Stimulated activated CD4-positive, alpha-beta T cell treated with anti-CD3 and anti-CD28 coated beads, Interleukin-1b, Interleukin-23, amount 100 ng/mL, for 1 hour (primary cell): ENCODE results near the gene BLOC1S1.

Source experiments
- DNase-seq, 2 donors: peaks; one replicate each; pipeline ENCODE4 v3.0.0-alpha.2; 2020; ENCODE audit warnings: low read depth in 2 of 2

The BLOC1S1 gene

DNA sequence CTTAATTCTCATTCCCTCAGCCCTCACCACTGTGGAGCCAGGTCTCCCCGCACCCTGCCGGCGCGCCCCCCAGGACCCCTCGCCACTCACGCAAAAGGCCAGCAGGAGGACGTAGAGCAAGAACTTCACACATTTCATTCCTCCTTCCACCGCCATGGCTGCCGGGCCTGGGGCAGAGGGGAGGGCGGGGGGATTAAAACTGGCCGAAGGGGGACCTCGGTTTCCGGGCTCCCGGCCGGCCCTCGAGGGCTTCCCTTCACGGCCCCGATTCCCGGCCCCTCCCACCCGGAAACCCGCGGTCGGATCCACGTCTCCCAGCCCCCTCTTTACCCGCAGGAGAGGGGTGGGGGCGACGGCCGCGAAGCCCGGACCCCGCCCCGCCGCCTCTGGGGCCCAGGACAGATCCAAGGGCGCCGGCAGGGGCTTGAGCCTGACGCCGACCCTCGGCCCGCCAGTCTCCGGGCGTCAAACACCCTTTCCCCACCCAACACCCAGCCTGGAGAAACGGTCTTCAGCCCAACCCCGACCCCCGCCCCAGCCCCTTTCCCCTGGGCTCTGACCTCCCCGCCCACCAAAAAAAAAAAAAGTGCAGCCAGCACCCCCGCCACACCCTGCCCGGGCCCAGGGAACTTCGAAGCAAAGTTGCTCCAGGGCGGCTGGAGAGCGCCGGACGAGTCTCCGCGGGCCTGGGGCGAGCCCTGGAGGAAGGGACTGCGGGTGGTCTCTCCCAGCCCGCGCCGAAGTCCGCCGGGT lies 12.5 kb downstream of the BLOC1S1 start:
- no peak for DNase-seq

DNA sequence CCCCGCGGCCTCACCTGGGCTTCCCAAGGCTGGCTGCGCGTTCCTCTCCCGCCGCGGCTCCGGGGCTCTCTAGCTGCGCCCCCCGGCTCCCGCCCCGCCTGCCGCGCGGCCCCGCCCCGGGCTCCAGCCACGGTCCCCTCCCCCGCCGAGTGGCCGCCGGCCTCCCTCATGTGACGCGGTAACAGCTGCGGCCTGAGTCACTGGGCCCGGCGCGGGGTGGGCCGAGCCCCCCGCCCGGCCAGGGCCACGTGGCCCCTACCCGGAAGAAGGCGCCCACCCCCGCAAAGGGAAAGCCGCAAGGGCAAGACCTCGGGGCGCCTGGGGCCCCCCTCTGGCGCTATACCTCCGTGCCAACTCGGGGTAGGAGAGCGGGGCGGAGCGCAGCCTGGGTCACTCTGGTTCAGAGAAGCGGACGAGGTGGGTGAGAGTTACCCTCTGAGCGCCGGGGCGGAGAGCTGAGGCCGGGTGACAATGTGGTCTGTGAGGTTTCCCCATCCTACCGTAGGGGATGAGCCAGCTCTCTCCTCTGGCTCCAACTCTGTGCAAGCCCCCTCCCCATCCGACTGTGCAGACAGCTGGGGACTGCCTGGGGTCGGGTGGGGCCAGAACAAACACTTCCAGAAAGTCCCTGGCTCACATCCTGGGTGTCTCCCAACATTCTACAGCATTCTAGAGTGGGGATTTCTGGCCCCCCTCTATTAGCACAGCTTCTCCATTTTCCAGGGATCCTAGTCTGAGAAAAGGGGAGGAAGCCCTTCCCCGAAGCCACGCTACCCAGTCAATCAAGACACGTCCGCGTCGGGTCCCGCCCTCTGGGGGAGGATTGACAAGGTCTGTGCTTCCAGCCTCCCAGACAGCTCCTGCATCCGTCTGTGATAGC lies 13.3 kb downstream of the BLOC1S1 start, which contains the start of gene CD63:
CD63 (minus strand) TSS at position 71 of the 880 bp plus-strand sequence. CDS start 668 bp downstream, outside the sequence.
- peak in 1 of 2 donors; percentile 57 for DNase-seq

DNA sequence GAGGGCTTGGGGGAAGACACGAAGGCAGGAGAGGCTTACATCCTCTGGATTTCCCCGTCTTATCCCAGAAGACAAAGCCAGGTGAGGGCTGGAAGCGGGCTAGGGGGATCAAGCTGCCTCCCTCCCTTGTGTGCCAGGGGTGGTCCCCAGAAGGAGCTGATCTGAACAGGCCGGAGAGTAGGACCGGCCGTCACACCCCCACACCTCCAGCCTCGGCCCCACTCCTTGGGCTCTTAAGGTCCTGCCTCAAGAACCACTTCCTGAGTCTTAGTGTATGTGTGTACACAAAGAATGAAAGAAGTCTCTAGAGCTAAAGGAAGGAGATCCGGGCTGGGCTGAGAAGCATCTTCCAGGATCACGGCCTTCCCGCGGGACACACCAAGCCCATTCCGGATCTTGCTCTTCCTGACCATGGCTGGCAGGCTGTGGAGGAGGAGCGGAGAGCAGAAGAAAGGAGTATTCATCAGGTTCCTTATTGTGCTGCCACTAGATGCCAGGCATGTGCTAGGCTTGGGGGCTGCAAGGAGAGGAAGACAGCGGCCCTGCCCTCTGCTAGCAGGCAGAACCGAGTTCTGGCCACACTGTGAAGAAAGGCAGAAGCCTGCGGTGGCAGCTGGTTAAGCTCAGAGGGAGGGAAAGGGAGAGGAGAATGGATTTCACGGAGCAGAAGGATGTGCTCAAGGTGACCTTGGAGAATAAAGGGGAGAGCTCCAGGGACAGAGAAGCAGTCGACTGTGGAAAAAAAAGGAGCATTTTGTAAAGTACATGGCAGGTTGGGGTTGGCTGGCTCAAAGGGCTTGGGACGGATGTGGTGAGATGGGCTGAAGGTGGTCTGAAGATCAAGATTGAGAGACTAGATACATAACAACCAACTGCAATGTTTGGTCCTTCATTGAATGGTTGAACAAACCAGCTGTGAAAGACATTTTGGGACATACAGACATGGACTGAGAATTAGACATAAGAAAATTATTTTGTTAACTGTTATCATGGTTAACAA lies 14.3 kb downstream of the BLOC1S1 start:
- no peak for DNase-seq

DNA sequence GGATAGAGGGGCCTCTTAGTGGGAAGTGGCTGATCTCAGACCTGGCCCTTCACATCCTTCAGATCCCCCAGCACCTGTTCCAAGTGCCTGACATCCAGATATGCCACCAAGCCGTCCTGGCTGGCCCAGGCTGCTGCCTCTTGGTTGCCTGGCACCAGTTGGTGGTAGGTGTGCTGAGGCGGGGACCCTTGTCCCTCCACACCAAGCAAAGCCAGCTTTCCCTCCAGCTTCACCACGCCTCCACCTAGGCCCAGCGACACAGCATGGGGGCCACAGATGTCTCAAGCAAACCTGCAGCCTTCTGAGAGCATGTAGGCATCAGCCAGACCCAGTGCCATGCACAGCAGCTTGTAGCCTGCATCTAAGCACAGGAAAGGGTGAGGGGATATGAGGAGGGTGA lies 16.4 kb downstream of the BLOC1S1 start:
- DNase-seq = no peak

DNA sequence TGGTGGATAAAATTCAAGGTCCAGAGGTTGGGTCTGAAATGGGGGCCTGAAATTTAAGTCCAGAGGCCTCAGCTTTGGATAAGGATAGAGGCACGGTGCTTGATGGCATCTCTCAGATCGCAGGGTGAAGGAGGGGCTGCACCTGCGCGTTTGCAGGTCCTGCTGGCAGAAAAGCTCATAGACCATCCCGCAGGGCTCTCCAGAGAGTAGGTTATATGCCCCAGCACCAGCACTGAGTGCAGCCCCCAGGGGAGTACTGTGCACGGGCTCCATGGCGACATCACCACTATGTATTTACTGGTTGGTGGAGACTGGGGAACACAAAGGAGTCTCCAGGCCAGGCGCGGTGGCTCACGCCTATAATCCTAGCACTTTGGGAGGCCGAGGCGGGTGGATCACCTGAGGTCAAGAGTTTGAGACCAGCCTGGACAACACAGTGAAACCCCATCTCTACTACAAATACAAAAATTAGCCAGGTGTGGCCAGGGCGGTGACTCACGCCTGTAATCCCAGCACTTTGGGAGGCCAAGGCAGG lies 17.2 kb downstream of the BLOC1S1 start:
- no peak for DNase-seq

DNA sequence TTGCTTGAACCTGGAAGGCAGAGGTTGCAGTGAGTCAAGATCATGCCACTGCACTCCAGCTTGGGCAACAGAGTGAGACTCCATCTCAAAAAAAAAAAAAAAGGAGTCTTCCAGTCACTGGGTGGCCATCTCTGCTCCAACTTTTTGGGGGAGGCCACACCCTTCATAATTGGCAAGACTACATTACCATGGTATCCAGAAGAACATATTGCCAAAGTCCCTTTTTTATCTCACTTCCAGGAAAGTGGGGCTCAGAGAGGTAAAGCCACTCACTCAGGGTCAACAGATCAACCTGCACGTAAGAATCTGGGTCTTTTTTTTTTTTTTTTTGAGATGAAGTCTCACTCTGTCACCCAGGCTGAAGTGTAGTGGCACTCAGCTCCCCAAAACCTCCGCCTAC lies 18.0 kb downstream of the BLOC1S1 start:
- DNase-seq = no peak

DNA sequence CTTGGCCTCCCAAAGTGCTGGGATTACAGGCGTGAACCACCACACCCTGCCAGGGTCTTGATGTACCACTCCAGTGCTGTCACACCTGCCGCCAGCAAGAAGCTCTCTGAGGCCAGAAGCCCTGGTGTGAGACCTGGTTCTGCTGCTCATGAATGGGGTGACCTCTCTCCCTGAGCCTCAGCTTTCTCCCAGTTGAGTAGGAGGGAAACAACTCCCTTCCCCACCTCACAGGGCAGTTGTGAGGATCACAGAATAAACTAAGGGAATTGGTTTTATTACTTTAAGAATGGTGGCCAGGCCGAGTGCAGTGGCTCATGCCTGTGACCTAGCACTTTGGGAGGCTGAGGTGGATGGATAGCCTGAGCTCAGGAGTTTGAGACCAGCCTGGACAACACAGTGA lies 18.7 kb downstream of the BLOC1S1 start:
- DNase-seq = no peak

DNA sequence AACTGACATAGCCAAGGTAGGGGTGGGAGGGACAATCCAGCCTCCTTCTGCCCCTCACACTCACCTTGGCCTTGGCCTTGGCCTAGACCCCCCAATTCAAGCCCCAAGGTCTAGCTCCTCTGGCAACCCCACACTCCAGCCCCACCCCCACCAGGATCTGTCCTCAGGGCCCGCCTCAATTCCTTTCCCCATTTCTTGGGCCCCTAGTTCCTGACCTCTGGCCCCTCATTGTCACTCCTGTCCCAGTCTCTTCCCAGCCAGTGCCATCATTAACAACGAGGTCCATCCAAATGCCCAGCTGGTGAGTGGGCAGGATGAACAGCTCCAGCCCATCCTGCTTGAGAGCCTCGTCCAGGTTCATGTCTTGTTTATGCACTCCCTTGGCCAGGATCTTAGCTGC lies 20.2 kb downstream of the BLOC1S1 start:
- DNase-seq = no peak

DNA sequence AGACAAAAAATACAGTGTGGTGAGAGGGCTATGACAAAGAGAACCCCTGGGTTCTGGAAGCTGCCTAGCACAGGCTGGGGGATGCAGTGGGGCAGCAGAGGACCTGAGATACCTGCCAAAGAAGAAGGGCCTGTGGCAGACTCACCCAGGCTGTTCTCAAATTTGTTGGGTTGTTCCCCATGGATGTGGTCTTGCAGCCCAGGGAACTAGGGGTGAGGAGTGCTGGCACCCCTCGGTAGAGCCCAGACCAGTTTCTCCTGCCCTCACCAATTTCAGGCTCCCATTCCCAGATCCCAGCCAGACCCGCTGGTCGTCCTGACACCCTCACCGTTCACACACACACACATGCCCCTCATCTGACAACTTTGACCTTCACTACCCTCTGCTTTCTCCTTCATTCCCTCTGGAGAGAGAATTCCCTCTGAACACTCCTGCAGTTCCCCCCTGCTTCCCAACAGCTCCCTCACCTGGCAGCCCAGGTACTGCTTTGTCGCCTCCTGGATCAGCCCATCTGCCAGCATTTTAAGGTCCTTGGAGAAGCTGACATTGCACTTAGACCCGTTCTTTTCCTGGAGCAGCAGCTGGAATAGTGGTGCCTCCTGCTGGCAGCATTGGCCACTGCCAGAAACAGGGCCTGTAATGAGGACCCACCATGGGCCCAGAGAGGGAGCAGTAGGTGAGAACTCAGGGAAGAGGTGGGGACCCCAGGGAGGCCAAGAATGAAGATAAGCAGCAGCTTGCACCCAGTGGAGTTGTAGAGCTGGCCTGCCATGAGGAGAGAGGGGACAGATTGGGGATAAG lies 21.1 kb downstream of the BLOC1S1 start:
- DNase-seq = no peak

DNA sequence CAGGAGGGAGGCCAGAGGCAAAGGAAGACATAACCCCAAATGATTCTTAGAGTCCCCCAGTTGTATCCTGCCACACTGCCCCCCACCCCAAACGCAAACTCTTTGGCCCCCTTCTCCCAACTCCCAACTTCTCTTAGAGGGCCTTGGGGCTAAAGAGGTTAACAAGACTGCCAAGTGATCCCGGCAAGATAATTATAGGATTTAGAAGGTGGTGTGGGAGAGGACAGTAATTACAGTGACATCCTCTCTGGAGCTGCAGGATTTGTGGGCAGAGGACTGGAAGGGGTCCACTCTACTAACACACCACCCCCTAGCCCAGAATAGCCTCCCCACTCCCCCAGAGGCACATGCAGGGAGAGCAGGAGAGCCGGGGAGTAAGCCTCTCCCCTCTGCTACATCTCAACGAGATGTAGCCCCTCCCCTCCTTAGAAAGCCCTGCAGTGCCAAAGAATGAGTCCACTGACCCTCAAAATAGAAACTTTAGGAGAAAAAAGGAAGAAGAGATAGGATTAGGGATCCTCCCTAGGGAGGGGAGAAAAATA lies 21.8 kb downstream of the BLOC1S1 start:
- no peak for DNase-seq

DNA sequence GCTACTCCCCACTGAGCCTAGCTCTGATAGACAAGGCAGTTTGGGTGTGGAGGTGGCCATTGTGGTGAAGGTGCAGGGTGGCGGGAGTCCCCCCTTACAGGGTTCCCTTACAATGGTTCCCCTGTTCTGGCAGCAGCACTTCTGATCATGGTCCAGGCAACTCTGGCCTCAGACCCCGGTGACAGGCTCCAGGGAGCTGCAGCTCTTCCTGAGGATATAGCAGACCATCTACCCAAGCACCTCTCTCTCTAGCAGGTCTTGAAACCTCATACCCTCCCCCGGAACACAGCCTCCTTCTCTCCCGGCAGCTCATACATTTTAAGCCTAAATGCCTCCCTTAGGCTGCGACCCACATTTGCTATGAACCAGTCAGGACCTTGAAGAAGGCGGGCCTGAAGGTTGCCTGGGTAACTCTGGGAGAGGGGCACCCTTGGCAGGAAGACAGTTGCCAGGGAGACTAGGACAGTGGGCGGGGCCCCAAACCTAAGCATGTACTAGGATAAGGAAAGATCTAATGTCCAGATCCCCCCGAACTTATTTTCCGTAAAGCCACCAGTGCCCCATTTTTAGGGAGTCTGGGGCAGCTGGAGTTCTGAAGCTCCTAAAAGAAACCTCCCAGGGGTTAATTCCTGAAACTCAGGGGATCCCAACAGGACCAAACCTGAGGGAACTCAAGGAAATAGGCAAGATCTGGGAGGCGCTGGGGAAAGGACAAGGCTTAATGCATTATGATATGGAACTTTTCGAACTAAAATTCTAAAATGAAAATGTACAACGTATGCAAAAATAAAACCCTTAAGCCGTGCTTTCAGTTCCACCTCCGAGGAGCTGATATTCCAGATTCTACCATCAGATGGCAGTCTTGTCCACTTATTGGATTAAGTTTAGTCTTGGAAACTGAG lies 22.5 kb downstream of the BLOC1S1 start:
- peak; percentile 50 to 51 for DNase-seq

DNA sequence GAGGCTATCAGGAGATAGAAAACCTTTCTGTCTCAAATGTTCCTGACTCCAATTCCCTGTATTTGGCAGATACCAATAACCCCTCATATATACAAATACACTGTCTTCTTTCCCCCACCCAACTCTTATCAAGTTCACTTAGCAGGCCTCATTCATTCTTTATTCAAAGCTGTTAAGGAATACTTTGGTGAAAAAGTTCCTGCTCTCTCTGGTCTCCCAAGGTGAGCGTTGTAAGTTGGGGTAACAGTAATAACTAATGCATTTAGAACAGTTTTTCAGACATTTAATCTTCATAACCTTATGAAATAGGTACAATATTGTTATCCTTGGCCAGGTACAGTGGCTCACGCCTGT lies 23.2 kb downstream of the BLOC1S1 start:
- no peak for DNase-seq

DNA sequence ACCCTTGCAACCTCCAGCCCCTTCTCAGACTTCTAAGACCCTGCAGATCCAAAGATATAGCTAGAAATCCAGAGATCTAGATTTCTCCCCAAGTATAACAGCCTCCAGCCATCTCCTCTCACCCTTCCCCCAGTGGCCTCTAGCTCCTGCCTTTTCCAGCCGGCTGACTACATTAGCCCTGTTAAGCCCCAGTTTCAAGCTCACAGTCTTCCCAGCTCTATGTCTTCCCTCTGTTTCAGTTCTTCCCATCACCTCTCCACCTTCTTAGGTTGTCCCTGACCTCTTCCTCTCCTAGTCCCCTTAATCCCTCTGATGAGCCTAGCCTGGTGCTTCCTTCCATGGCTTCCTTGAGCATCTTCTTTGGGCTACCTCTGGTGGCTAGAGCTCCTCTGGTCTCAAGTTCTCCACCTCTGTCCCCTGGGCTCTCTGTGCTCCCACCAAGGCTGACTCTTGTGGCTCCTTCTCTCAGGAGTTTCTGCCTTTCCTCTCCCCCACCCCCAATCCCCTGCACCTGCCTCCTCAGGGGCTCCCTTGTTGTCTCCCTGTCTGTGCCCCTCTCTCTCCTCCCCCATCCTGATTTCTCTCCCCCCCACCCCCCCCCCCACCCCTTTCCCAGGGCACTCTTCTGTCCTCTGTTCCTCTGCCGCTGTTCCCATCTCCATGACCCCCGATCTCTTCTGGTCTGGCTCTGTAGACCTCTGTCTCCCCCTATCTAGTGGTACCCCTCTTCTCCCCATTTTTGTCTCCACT lies 26.3 kb downstream of the BLOC1S1 start:
- DNase-seq = no peak

DNA sequence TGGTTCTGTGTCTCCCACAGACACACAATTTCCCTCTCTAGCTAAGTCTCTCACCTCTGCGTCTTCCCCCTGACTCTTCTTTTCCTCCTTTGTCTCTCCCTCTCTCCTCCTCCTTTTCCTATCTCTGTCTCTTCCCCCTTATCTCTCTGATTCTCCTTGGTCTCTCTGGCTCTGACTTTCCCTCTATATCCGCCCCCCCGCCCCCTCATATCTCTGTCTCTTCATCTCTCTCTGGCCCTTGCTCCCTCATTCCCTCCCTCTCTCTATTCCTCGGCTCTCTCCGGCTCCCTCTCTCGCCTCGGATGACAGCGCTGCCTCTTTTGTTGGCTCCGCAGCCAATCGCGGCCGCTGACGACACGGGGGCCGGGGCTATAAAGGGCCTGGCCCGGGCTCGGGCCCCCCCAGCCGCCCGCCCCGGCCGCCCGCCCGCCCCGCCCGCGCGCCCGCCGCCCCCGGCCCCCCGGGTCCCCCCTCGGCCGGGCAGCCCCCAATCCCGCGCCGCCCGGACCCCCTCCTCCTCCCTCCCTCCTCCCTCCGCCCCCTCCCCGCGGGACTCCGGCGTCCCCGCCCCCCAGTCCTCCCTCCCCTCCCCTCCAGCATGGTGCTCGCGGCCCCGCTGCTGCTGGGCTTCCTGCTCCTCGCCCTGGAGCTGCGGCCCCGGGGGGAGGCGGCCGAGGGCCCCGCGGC lies 27.0 kb downstream of the BLOC1S1 start, which contains the start of gene GDF11:
GDF11 (plus strand) TSS at position 404 of the 687 bp plus-strand sequence; CDS start at position 599, 195 bp downstream.
- DNase-seq = no peak

DNA sequence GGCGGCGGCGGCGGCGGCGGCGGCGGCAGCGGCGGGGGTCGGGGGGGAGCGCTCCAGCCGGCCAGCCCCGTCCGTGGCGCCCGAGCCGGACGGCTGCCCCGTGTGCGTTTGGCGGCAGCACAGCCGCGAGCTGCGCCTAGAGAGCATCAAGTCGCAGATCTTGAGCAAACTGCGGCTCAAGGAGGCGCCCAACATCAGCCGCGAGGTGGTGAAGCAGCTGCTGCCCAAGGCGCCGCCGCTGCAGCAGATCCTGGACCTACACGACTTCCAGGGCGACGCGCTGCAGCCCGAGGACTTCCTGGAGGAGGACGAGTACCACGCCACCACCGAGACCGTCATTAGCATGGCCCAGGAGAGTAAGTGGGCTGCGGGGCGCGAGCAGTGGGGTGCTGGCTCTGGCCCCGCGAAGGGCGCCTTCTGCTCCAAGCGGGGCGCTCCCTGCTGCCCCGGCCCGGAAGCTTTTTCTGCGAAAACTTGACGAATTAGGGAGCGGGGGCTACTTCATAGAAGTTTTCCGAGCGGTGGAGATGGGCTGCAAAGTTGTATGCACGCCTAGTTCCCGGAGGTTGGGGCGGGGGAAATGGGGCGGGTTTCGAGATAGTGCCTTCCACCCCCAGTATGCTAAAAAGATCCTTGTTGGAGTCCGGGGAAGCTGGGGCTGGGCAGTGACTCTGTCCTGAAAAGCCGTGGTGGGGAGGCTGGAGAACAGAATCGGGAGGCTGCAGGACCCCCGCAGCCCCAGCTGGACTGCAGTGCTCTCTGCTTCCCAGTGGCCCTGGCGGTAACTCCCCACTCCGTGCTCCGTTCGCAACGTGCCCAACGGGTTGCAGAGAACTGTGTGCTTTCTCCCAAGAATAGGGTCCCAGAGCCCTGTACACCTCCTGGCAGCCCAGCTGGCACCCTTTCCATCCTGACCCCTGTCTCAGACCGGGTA lies 27.8 kb downstream of the BLOC1S1 start:
- DNase-seq = no peak

DNA sequence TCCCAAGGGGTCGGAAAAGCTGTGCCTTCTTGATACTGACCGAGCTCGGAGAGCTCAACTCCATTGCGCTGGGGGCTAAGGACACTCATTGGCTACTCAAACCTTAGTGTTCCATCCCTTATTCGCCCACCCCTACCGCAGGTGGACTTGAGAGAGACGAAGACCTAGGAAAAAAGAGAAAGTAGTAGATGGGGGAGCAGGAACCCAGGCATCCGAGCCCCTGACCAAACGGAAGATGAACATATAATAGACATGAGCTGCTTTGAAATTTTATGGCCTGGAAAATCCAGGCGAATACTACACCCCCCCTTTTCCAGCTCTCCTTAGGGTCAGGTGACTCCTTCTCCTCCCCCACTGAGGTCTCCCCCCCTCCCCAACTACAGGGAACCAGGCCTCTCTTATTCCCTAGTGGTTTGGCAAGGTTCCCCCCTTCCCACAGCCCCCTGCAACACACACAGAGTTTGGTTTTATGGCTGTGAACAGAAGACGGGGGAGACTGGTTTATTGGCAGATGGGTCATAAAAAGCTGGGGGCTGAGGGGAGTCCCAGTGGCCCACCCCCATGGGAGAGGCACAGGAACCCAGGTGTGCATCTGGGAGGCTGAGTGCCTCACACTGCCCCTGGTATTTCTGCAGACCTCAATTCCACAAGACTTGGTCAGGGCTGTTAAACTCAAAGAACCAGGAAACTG lies 28.6 kb downstream of the BLOC1S1 start:
- DNase-seq = no peak
